NCI-H146 treated with DMSO at 0.1 percent for 48 hours (cell line): ENCODE measurements around the gene TBC1D5.
"Not testable (repeated sequence)": the region's sequence is repeated elsewhere in the genome, so short reads cannot be mapped to it uniquely, and the experiment has no call there.

ENCODE experiments used
- DNase-seq: peaks from one replicate; lab custom pipeline; 2025; ENCODE audit not compliant: unreplicated experiment; lab: John Stamatoyannopoulos, UW

The TBC1D5 gene

GRCh38 chr3:17551895-17552294, 190.5 kb downstream of the TBC1D5 start:
- no peak for DNase-seq

GRCh38 chr3:17551333-17551732, 191.1 kb downstream of the TBC1D5 start:
- DNase-seq = peak; percentile 24

- no peak for DNase-seq
These were observed 191.8 kb downstream of the TBC1D5 start for GRCh38 chr3:17550624-17551023.

- DNase-seq = peak; percentile 65
These were observed 195.8 kb downstream of the TBC1D5 start for GRCh38 chr3:17546500-17547255.

GRCh38 chr3:17544632-17545031, 197.8 kb downstream of the TBC1D5 start:
- DNase-seq = no peak

- no peak for DNase-seq
These were observed 199.8 kb downstream of the TBC1D5 start for GRCh38 chr3:17542591-17542990.

- no peak for DNase-seq
These were observed 203.0 kb downstream of the TBC1D5 start for GRCh38 chr3:17539436-17539835.

- no peak for DNase-seq
These were observed 207.2 kb downstream of the TBC1D5 start for GRCh38 chr3:17535274-17535673.

- DNase-seq = not testable (repeated sequence)
These were observed 210.0 kb downstream of the TBC1D5 start for GRCh38 chr3:17532446-17532845.

GRCh38 chr3:17529677-17530076, 212.8 kb downstream of the TBC1D5 start:
- DNase-seq = no peak

- DNase-seq = peak; percentile 4
These were observed 224.0 kb downstream of the TBC1D5 start for GRCh38 chr3:17518189-17519059.

GRCh38 chr3:17515445-17516234, 226.8 kb downstream of the TBC1D5 start:
- no peak for DNase-seq

GRCh38 chr3:17514597-17514996, 227.8 kb downstream of the TBC1D5 start:
- no peak for DNase-seq

GRCh38 chr3:17510265-17510664, 232.2 kb downstream of the TBC1D5 start:
- no peak for DNase-seq

- DNase-seq = no peak
These were observed 234.2 kb downstream of the TBC1D5 start for GRCh38 chr3:17508180-17508752.

GRCh38 chr3:17507480-17507879, 235.0 kb downstream of the TBC1D5 start:
- DNase-seq = no peak

- no peak for DNase-seq
These were observed 236.6 kb downstream of the TBC1D5 start for GRCh38 chr3:17505856-17506255.

GRCh38 chr3:17501745-17502144, 240.7 kb downstream of the TBC1D5 start:
- no peak for DNase-seq

- DNase-seq = no peak
These were observed 241.8 kb downstream of the TBC1D5 start for GRCh38 chr3:17500618-17501017.

GRCh38 chr3:17494117-17494809, 248.2 kb downstream of the TBC1D5 start:
- no peak for DNase-seq
